ENCODE data around the gene HBS1L.

HBS1L gene
- long read RNA-seq, full-length matches to known transcripts = 684 of 809 reads
- long read RNA-seq, partial matches to known transcripts = 37 of 809 reads
- long read RNA-seq, other reads (novel, unspliced or antisense) = 88 of 809 reads

- Histone ChIP-seq H3K27me3 (ENCODE audit: insufficient read depth, poor library complexity, severe bottlenecking) (no peaks in the 10 kb centered on the region), H3K4me3 (replicated peaks; ENCODE audit: insufficient read depth, low read length) (peak within 1 kb of the TSS; percentile 91), H3K27ac (replicated peaks) (peak within 1 kb of the TSS; percentile 87)
- peak; percentile 98 to 99 for DNase-seq (ENCODE audit: low read depth in 1 of 2, low spot score in 1 of 2)
- TF ChIP-seq POLR2AphosphoS5 (IDR thresholded peaks at IDR 0.05; ENCODE audit: low read depth) (peak; percentile 86), GABPA (IDR thresholded peaks at IDR 0.05; ENCODE audit: low read depth) (no peak), SPI1 (IDR thresholded peaks at IDR 0.05; ENCODE audit: borderline replicate concordance, low read depth) (no peak), CTCF (IDR thresholded peaks at IDR 0.05; ENCODE audit: insufficient read depth, low read length) (no peak), REST (IDR thresholded peaks at IDR 0.05; ENCODE audit: insufficient replicate concordance, low read depth) (peak; percentile 73)
Measured at GRCh38 chr6:135054569-135055498, at the start of gene HBS1L. HBS1L (minus strand) TSS chr6:135054822; CDS start chr6:135054691, 131 bp downstream.

GRCh38 chr6:135104199-135104598 is 49.6 kb upstream of the HBS1L start:
- DNase-seq (ENCODE audit: low read depth in 1 of 2, low spot score in 1 of 2) = no peak
- no peak overlapping the region for H3K27ac ChIP-seq (replicated peaks)
- no peak for TF ChIP-seq REST (IDR thresholded peaks at IDR 0.05; ENCODE audit: insufficient replicate concordance, low read depth)
- no peak for TF ChIP-seq SPI1 (IDR thresholded peaks at IDR 0.05; ENCODE audit: borderline replicate concordance, low read depth)
- no peak overlapping the region for H3K4me3 ChIP-seq (replicated peaks; ENCODE audit: insufficient read depth, low read length)
- no peaks in the 10 kb centered on the region for H3K27me3 ChIP-seq (ENCODE audit: insufficient read depth, poor library complexity, severe bottlenecking)

GRCh38 chr6:135102191-135102590 is 47.6 kb upstream of the HBS1L start:
- no peaks in the 10 kb centered on the region for H3K27me3 ChIP-seq (ENCODE audit: insufficient read depth, poor library complexity, severe bottlenecking)
- no peak overlapping the region for H3K4me3 ChIP-seq (replicated peaks; ENCODE audit: insufficient read depth, low read length)
- H3K27ac ChIP-seq (replicated peaks) = no peak overlapping the region
- TF ChIP-seq POLR2AphosphoS5 (IDR thresholded peaks at IDR 0.05; ENCODE audit: low read depth) = no peak
- no peak for TF ChIP-seq CTCF (IDR thresholded peaks at IDR 0.05; ENCODE audit: insufficient read depth, low read length)
- TF ChIP-seq SPI1 (IDR thresholded peaks at IDR 0.05; ENCODE audit: borderline replicate concordance, low read depth) = no peak
- TF ChIP-seq GABPA (IDR thresholded peaks at IDR 0.05; ENCODE audit: low read depth) = no peak
- no peak for TF ChIP-seq REST (IDR thresholded peaks at IDR 0.05; ENCODE audit: insufficient replicate concordance, low read depth)
- DNase-seq (ENCODE audit: low read depth in 1 of 2, low spot score in 1 of 2) = no peak

Data from HL-60 (cell line).